Heart right ventricle (tissue), 16 donors: ENCODE measurements around the gene DCTD. TPM values are rescaled to one million over a fixed set of nuclear protein-coding genes. Genes with fewer than 3 reads are reported as not detected.

Experiments used
- ATAC-seq, 8 donors: fragments of 200-7000 bp; cut with Tn5 transposase; one replicate each; pipeline ENCODE4 v1.9.1; 2020; ENCODE audit warnings: mild to moderate bottlenecking in 8 of 8, moderate library complexity in 8 of 8, moderate number of reproducible peaks in 1 of 8
- DNase-seq, 2 donors: peaks; one replicate each; pipeline ENCODE4 v3.0.0-alpha.2; 2020
- H3K27ac ChIP-seq, 10 donors: fragments of 200-600 bp; sonication (generic) in 2 of 10; one replicate each; pipeline versions ENCODE4 v1.5.0 to v1.8.0; 2020 to 2022; ENCODE audit warnings: mild to moderate bottlenecking in 3 of 10
- H3K27me3 ChIP-seq, 7 donors: fragments of 200-600 bp; one replicate each; pipeline ENCODE4 v1.8.0; 2021 to 2022; ENCODE audit warnings: mild to moderate bottlenecking in 2 of 7
- H3K36me3 ChIP-seq, 9 donors: fragments of 200-600 bp; sonication (generic) in 1 of 9; one replicate each; pipeline versions ENCODE4 v1.5.0 to v1.8.0; 2020 to 2022; ENCODE audit warnings: mild to moderate bottlenecking in 2 of 9
- H3K4me1 ChIP-seq, 9 donors: fragments of 200-600 bp; sonication (generic) in 1 of 9; one replicate each; pipeline versions ENCODE4 v1.5.0 to v1.8.0; 2020 to 2022; ENCODE audit warnings: mild to moderate bottlenecking in 4 of 9
- H3K4me3 ChIP-seq, 10 donors: fragments of 200-600 bp; sonication (generic) in 2 of 10; one replicate each; pipeline versions ENCODE4 v1.5.0 to v1.8.0; 2020 to 2022; ENCODE audit warnings: mild to moderate bottlenecking in 7 of 10, moderate library complexity in 2 of 10
- H3K9me3 ChIP-seq, 11 donors: fragments of 200-600 bp in 10 of 11; sonication (generic) in 2 of 11; one replicate each; pipeline versions ENCODE4 v1.5.0 to v1.8.0; 2013 to 2022; ENCODE audit warnings: mild to moderate bottlenecking in 2 of 11, control low read depth in 1 of 11, moderate library complexity in 1 of 11
- WGBS, 2 donors: extraction: QIAGEN DNeasy Blood & Tissue Kit; methylation state at CpG; one replicate each; pipeline ENCODE4 v1.1.7; 2013; ENCODE audit warnings: inconsistent platforms in 1 of 2; 5-methylcytosine and 5-hydroxymethylcytosine counted together
- intact Hi-C, 10 donors: fragments of 100-400 bp; cut with DNase I; formaldehyde crosslinking; loops; one replicate each; pipeline versions ENCODE4 v1.11.1 to v1.14.2; 2022
- polyA plus RNA-seq, 2 donors: library from polyadenylated mRNA; stranded (reverse); fragments of 200-250 nt; gene quantifications; one replicate each; pipeline ENCODE4 v1.2.3, GENCODE V29; 2013
- total RNA-seq, 10 donors: library from RNA; stranded (reverse); fragmentation: NEBNext Ultra II Directional in 3 of 10; extraction: Animal tissue kit (Norgen Biotek cat#: 25700) in 3 of 10; gene quantifications; one replicate each; pipeline versions ENCODE4 v1.2.1 to v1.2.4, GENCODE V29; 2021 to 2023
- TF ChIP-seq, protein P1 (sequence below), 9 donors: fragments of 200-600 bp; sonication (generic) in 2 of 9; IDR thresholded peaks; one replicate each; pipeline versions ENCODE4 v1.5.0 to v1.8.0; 2021 to 2022; ENCODE audit warnings: antibody characterized with exemption in 9 of 9, mild to moderate bottlenecking in 5 of 9, moderate library complexity in 1 of 9
- donor health status: Arrhythmogenic right ventricular cardiomyopathy.
- donor health status: ischemic (EF 13 %, LVEDD 7.1; RV severe dilation, severe dysfunction).
- donor health status: healthy with polysubstance abuse.
- donor health status: DM: no; HTN: yes; CAD: no.
- donor health status: DM: no; HTN: no; CAD: no.
- donor health status: ischemic (EF 25% LVEDD 6.9; RV normal size, moderate dysfunction).
- donor health status: ischemic (EF 25% LVEDD 5.7; RV mildly dilated, moderate dysfunction).
- donor health status: healthy.
- donor health status: DM: yes; HTN: yes; CAD: no.
- donor health status: Ischemic cardiomyopathy.
- donor health status: ischemic (EF 35%, LVEDD 5.7; RV mildly dilated, moderate dysfunction).
- donor health status: nonischemic (EF 11% LVEDD 7.7; RV severe dilation, severe dysfunction).
- donor health status: DM: yes; HTN: yes; CAD: no.
- donor health status: PGD.
- donor health status: ischemic (EF 29% LVEDD 5.4; RV normal size, mild dysfunction).
- donor health status: nonischemic (EF 23%, LVEDD 6.1; RV moderate dilation, normal function).

DCTD gene
- total and polyA plus RNA-seq, 12 donors: 16.8 to 53.1 (median 38.5) TPM

DNA sequence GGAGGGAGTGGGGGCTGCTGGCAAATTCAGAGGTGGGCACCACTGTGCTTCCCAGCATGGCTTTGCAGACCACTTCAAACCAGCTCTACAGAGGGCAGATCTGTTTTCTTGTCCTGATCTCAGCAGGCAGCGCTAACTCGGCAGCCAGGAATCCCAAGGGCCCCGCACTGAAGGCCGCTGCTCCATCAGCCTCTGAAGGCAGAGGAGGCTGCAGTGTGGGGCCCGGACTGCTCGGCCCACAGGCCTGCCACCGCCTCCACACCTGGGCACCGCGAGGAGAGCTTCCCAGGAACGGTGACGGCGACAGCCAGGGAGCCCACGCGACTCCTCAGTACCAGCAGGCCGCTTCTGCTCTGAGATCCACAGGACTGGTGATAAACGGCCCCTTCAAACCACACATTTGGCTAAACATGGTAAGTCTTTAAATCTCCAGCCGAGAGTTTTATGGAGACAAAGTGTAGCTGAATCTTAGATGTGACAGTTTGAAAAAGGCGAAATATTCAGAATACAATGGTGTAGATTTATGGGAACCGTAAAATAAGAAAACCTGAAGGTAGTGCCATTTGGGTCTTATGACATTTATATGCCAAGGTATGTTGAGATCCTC lies 23.6 kb downstream of the DCTD start:
- WGBS, 2 donors: 90% methylated on average over 19 of the region's 19 CpGs
- peak in 1 of 8 donors; percentile 41 for ATAC-seq
- peaks cover 0 to 98% (median 43%) of the 10 kb centered on the region in 9 donors for H3K36me3 ChIP-seq
- TF ChIP-seq, protein P1, sequence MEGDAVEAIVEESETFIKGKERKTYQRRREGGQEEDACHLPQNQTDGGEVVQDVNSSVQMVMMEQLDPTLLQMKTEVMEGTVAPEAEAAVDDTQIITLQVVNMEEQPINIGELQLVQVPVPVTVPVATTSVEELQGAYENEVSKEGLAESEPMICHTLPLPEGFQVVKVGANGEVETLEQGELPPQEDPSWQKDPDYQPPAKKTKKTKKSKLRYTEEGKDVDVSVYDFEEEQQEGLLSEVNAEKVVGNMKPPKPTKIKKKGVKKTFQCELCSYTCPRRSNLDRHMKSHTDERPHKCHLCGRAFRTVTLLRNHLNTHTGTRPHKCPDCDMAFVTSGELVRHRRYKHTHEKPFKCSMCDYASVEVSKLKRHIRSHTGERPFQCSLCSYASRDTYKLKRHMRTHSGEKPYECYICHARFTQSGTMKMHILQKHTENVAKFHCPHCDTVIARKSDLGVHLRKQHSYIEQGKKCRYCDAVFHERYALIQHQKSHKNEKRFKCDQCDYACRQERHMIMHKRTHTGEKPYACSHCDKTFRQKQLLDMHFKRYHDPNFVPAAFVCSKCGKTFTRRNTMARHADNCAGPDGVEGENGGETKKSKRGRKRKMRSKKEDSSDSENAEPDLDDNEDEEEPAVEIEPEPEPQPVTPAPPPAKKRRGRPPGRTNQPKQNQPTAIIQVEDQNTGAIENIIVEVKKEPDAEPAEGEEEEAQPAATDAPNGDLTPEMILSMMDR (IDR thresholded peaks at IDR 0.05): no peak
- DNase-seq: no peak
- H3K27me3 ChIP-seq: no peaks in the 10 kb centered on the region
- intact Hi-C loops: no loop called here
- no peak overlapping the region for H3K27ac ChIP-seq
- no peaks in the 10 kb centered on the region for H3K9me3 ChIP-seq
- no peak overlapping the region for H3K4me3 ChIP-seq
- no peaks in the 10 kb centered on the region for H3K4me1 ChIP-seq

DNA sequence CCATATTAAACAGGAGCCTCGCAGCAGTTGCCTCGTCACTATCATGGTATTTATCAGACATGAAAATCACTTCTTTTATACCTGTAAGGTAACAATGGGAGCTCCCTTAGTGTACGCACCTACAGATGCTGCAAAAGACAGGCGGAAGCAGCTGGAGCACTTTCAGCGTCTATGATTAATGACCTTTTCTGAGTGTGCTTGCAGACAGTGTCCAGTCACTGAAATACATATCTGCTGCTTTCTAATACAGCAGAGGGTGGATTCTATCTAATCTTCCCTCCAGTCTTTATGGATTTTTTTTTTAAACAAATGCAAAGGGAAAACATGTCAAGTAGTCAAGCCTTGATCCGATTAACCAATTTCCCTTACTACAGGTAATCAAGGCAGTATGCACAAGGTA lies 24.1 kb downstream of the DCTD start:
- no peaks in the 10 kb centered on the region for H3K4me1 ChIP-seq
- intact Hi-C loops: no loop called here
- TF ChIP-seq, protein P1 (IDR thresholded peaks at IDR 0.05): no peak
- DNase-seq: no peak
- no peak overlapping the region for H3K4me3 ChIP-seq
- no peaks in the 10 kb centered on the region for H3K9me3 ChIP-seq
- H3K27ac ChIP-seq: no peak overlapping the region
- H3K36me3 ChIP-seq: peaks cover 0 to 98% (median 45%) of the 10 kb centered on the region in 9 donors
- no peaks in the 10 kb centered on the region for H3K27me3 ChIP-seq
- WGBS, 2 donors: 90 to 93% methylated on average over 6 of the region's 6 CpGs
- ATAC-seq: no peak

DNA sequence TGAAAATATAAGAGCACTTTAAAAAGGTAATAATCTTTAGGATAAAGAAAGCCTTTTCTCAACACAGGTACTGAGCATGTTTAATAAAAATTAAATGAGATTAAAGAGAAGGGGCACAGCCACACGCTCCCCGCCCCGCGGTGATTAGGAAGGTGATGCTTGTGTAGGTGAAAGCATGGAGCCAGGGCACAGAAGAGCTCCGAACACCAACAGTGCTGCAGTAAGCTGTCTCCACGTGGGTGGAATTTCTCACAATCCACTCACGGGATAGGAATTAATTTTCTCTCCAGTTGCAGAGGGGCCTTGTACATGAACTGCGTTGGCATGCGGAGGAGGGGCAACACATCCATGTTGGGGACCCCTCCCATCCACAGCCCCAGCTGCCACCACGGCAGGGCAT lies 27.0 kb downstream of the DCTD start:
- DNase-seq (no peak), ATAC-seq (no peak)
- intact Hi-C loops: no loop called here
- Histone ChIP-seq H3K36me3 (peaks cover 0 to 97% (median 48%) of the 10 kb centered on the region in 9 donors), H3K27ac (no peak overlapping the region), H3K4me1 (no peaks in the 10 kb centered on the region), H3K27me3 (no peaks in the 10 kb centered on the region), H3K4me3 (no peak overlapping the region), H3K9me3 (peaks cover 0 to 5% (median 2%) of the 10 kb centered on the region in 11 donors)
- TF ChIP-seq, protein P1 (IDR thresholded peaks at IDR 0.05): no peak
- 89 to 91% methylated on average over 10 of the region's 10 CpGs for WGBS, 2 donors

DNA sequence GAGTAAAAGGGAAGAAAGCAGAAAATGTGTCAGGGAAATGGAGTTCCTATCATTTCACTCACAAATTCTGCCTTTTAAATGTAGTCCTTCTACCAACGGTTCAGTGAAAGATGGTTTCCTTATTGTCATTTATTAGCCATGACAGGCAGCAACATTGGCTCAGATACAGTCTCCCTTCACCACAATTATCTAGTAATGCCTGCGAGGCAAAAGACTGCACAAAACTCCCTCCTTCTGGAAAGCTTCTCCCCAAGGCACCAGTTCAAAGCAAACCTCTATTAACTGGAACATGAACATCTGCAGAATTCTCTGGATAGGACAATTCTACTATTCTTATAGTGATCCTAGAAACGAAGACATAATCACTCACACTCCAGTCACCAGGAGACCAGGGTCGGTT lies 28.3 kb downstream of the DCTD start:
- no peaks in the 10 kb centered on the region for H3K27me3 ChIP-seq
- H3K36me3 ChIP-seq: peaks cover 0 to 97% (median 37%) of the 10 kb centered on the region in 9 donors
- intact Hi-C loops: no loop called here
- ATAC-seq (no peak), DNase-seq (no peak)
- peaks cover 0 to 14% (median 6%) of the 10 kb centered on the region in 11 donors for H3K9me3 ChIP-seq
- no peak overlapping the region for H3K27ac ChIP-seq
- H3K4me1 ChIP-seq: no peaks in the 10 kb centered on the region
- 54 to 64% methylated on average over 4 of the region's 4 CpGs for WGBS, 2 donors
- no peak overlapping the region for H3K4me3 ChIP-seq
- TF ChIP-seq, protein P1 (IDR thresholded peaks at IDR 0.05): no peak
